GM19463 (cell line): ENCODE results near the gene FBXO36.
A peak's percentile ranks its signal among the peaks of the same experiment; 100 is the strongest.
"Not testable (repeated sequence)": the region's sequence is repeated elsewhere in the genome, so short reads cannot be mapped to it uniquely, and the experiment has no call there.

Experiments
- ATAC-seq: cut with Tn5 transposase; IDR thresholded peaks from one replicate; pipeline ENCODE4 v1.9.1; 2021; ENCODE audit warnings: mild to moderate bottlenecking, moderate library complexity; ENCODE audit not compliant: unreplicated experiment

Gene FBXO36

DNA sequence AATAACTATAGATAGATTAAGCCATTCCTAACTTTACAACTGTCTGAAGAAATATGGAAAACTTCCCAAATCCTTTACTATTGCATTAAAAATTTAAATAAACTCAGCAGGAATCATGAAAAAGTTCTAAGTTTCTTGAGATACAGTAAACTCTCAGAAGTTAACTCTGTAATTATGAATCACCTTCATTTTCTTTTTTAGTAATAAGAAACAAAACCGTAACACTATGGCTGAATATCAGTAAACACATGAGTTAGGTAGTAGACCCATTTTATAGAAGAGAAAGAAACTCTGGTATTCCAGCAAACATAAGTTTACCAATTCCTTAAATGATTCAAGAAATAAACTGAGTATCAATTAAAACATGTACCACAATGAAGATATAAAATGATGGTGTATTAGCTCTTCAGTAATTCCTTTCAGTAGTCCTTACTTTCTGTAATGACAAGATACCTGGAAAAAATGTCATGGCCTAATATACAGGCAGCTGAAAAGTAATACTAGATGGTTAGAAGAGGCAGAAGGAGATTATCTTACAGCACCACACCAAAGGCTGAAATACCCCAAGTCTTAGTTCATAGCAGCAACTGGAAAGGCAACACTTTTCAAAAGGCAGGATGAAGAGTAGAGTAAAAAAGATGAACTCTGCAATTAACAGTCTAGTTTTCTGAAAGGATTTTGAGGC, 12.0 kb upstream of the FBXO36 start:
- ATAC-seq = peak; percentile 11

DNA sequence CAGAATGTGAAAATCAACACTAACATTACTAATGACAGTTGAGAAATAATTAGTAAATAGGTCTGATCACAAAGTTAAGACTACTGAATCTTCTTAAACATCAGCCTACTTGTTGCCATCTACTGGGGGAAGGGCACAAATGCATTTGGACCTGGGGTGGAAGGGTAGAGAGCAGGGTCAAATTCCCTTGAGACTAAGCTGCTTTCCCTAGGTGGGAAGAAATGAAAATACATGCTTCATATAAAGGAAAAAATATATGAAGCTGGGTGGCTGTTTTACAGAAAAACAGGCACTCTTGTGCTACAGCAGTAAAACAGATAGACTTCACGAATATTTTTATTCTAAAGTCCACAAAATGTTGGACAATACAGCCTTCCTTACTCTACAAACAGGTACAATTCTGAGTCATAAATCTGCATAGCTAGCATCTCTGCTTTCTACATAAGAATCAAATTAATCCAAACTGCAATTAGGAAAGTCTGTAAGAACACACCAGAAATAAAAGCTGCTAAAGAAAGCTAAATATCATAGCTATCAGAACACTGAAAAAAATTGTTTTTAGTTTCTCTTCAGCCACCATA, 11.4 kb upstream of the FBXO36 start:
- peak; percentile 85 for ATAC-seq

DNA sequence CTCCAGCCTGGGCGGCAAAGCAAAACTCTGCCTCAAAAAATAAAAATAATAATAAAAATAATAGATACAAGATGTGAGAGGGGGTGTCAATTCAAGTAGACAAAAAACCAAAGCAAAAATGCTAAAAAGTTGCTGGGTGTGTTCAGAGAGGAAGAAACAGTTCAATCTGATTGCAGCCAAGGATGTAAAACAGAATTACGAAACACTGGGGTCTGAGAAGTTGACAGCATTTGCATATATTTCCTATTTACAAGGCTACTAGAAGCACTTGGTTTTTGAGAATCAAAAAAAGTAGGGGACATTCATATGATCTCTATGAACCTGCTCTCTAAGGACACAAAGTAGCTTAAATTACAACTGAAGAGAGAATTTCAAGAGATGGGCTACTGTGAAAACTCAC, 8.1 kb upstream of the FBXO36 start:
- ATAC-seq = no peak

DNA sequence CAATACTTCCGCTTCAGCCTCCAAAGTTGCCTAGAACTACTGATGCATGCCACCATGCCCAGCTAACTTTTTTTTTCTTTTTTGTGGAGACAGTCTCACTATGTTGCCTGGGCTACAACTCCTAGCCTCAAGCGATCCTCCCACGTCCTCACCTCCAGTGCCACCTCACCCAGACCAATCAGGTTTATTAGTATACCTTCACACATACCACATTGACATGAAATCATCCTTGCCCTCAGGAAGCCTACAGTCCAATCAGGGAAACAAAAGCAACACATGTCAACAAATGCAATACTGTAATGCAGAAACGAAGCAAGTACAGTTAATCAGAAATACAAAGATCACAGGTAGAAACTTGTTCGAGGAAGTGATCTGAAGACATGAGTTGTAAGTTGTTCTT, 4.5 kb upstream of the FBXO36 start:
- ATAC-seq = no peak

DNA sequence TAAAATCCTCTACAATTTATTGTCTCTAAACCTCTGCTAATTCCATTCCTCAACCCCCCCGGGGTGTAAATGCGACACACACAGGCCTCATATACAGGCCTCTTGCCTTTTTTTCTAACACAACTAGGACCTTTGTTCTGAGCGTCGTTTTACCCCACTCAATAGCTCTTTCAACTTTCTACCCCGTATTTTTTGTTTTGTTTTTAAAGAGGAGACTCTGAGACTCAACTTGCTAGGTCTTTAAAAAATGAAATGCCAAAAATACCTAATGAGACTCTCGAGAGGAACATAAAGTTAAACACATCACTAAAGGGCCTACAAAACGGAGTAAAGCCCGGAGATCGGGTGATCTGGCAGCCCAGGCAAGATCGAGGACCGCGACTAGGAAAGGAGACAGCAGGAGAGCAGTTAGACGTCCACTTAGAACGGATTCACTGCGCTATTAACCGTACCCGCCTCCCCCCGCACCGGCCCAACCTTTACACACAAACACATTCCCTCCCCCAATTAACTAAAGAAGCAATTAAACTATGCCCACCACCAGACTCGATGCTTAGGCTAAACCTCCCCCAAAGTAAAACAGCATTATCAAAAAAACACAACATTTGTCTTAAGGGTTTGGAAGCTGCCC, 2.2 kb upstream of the FBXO36 start:
- ATAC-seq = no peak

DNA sequence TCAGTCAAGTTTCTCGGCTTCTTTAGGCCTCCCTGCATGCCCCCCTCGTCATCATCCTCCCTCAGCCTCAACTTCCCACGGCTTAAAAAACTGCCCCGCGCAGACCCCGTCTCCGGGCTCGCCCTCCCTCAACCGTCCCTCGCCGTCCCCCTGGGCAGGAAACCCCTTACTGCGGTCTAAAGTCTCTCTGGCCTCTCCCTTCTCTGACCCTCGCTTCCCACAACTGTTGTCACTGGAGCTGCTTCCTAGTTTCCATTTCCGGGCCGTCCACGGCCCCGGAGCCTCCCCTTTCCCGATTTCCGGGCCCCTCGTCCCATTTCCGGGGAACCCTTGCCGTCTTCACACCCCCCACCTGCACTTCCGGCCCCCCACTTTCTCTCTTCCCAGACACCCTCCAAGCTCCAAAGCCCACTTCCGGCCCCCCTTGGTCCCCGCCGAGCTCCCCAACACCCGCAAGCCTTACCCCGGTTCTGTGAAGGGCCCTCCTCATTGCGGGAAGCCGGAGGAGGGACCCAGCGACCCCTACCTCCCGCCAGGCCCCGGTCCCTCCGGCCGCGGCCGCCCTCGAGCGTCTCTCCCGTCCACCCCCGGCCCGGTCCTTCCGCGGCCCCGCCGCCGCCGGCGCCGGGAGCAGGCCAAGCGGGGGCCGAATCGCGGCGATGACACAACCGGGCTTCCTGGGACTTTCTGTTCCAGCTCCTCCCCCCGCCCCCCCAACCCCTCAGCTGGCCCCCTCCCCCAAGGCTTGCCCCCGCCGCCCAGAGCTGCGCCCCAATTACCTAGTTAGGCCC, 1.0 kb upstream of the FBXO36 start:
- ATAC-seq = peak; percentile 27

DNA sequence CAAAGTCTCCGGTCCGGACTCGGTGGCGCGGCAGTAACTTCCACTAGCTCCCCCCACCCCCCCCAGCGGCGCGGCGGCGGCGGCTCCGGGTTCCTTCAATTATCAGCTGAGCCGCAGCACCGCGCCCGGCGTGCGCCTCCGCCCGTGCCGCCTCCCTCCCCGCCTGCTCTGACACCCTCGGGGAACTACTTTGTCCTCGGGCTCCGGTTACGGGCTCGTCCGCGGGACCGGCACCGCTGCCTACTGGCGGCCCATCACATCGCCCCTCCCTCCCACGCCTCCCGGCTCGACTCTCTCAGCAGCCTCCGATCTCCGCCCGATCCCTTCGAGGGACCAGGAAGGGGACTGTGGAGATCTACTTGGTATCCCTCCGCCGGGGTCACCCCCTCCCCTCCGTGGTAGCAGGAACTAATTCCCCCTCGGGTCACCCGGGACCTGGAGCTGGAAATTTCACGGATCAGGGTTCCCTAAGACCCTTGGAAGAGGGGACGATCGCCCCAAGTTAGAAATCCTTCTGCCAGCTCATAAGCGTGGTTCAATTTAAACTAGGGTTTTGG, 333 bp upstream of the FBXO36 start, which contains the start of gene TRIP12:
Gene TRIP12 (minus strand): TSS at position 118 of the 557 bp plus-strand sequence. CDS start 41,930 bp downstream, outside the sequence.
- peak; percentile 69 for ATAC-seq

DNA sequence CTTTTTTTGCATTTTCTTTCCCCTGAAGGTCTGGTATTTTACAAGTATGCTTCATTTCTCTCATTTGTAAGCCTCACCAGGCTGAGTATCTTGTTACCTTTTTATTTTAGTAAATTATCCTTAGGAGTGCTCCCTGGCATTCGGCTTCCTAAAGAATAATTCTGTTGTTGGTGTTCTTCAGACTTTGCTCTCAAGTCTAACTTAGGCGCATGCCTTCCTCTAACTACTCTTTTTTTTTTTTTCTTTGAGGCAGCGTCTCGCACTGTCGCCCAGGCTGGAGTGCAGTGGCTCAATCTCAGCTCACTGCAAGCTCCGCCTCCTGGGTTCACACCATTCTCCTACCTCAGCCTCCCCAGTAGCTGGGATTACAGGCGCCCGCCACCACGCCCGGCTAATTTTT, 2.2 kb downstream of the FBXO36 start:
- ATAC-seq = not testable (repeated sequence)

DNA sequence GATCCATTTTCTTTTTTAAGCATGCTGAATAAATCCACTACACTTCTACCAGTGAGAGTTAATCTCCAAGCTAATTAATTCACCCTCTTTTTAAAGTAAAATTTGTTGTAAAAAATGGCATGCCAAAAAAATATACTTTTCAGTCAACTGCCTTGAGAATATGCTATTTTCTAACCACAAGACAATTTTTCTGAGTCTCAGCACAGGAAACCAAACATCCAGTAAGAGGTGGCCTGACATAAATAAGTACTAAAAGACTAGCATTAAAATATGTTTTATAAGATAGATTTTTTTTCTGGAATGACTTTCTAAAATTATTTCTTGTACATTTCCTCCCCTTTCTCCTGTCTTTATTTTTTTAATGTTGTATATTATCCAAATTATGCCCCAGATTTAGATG, 2.9 kb downstream of the FBXO36 start:
- ATAC-seq = no peak

DNA sequence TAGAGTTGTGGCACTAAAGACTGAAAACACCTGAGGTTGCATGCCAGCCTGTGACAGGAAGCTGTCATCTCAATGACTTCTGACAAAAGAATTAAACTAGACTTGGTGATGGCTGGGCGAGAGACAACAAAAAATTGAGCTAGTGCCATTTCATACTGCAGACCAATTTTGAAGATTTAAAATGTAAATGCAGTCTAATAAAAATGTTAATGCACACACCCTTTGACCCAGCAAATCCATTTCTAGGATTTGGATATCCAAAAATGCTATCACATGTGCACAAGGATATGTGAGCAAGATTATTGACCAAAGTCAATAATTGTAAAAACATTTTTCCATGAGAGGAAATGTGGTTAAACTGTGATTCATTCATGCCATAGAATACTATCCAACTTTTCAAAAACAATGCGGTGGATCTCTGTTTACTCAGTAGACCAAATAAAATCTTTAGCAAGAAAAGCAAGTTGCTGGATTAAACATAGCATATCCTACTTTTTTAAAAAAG, 5.6 kb downstream of the FBXO36 start:
- no peak for ATAC-seq

DNA sequence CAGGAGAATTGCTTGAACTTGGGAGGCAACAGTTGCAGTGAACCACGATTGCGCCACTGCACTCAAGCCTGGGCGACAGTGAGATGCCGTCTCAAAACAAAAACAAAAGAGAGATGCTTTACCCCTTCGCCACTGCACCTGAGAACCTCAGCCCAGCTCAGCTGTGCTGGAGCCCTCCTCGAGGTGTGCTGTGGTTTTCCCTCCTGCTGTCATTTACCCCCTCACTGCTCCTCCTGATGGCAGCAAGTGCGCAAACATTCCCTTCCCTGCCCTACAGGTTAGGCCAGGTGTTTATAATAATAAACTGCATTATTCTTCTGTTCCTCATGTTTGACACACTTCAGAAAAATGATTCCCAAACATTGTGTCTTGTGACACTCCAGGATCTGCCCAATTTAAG, 8.4 kb downstream of the FBXO36 start:
- ATAC-seq = no peak

DNA sequence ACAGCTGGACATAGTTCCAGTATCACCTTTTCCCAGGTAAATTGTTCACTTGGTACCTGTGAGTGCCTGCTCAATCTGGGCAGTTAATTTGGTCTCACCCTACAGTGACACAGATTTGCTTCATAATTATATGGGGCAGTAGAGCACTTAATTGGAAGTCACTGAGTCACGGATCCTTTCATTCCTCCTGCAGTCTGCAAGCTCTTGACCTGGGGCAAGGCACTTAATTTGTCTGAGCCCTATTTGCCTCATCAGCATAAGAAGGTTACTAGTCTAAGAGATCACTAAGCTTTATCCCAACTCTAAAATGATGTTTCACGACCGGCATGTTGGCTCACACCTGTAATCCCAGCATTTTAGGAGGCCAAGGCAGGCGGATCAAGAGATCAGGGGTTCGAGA, 8.9 kb downstream of the FBXO36 start:
- no peak for ATAC-seq

DNA sequence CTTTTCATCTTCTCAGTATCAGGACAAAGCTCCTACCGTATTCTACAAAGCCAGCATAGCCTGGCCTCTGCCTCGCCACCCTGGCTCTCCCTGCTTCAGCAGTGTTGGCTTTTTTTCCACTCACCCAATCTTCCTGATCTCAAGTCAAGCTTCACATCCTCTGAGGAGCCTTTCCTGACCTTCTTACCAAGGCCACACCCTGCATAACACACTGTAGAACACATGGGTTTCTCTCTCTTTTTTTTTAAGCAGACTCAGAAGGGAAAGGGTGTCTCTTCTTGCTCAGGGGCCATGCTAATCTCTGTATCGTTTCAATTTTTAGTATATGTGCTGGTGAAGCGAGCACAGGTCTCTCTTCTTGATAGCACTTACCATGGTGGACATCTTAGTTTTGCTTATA, 15.2 kb downstream of the FBXO36 start:
- no peak for ATAC-seq

DNA sequence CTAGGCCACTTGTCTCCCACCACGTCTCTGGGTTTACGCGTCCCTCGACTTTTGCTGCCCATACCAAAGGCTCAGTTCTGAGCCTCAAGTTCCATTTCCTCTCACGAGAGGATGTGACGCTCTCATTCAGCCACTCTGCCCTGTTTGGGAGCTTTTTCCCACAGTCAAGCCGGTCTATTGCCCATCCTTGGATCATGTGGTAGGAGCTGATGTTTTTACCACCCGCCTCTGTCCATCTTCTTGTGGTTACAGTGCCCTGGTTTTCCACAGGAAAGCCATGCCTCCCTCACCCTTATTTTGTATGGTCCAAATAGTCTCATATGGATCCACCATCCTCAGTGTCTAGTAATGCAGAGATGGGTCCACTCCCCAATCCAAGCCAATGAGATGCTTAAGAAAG, 20.4 kb downstream of the FBXO36 start:
- no peak for ATAC-seq

DNA sequence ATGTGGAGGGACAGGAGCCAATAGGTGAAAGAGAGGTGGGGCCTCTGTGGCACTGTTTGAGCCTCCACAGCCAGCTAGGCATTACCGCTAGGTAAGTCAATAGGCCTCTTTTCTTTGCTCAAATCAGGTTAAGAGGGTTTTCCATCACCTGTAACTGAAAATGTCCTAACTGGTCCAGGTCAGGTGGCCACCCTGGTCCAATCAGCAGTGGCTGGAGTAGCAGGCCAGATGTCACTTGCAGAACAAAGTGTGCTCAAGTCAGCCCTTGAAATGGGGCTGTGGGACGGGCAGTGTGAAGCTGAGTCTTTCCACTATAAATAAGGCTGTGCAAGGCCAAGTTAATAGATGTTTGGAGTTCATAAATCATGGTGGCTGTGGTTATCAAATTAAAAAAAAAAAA, 20.9 kb downstream of the FBXO36 start:
- ATAC-seq = no peak

DNA sequence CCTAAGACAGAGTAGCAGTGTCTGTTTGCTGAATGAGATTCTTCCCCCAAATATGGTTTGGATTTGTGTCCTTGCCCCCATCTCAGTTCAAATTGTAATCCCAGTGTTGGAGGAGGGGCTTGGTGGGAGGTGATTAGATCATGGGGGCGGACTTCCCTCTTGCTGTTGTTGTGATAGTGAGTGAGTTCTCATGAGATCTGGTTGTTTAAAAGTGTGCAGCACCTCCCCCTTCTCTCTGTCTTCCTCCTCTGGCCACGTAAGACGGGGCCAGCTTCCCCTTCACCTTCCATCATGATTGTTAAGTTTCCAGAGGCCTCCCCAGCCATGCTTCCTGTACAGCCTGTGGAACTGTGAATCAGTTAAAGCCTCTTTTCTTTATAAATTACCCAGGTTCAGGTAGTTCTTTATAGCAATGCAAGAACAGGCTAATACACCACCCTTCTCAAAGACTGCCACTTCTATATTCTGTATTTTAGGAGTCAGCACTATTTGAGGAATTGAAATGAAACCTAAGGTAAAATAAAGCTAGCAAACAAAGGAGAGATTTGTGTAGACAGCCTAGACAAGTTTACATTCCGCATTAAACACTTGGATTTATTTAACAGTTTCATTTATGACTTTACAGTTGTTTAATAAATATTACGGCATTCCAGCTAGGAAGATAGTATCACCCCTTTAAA, 21.6 kb downstream of the FBXO36 start:
- ATAC-seq = no peak

DNA sequence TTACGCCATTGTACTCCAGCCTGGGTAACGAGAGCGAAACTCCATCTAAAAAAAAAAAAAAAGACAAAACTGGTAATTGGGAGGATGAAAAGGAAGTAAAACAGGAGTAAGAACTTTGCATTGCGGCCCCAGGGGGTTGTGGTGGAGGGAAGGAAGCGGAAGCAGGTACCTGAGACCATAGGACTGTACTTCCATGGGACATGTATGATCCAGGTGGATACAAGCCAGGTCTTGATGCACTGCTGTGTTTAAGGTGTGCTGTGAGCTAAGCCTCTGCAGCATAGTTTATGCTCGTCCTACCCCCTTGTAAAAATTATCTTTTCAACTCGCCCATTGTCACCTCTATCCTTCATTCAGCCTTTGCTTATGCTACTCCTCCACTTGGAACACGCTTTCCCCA, 23.7 kb downstream of the FBXO36 start:
- no peak for ATAC-seq

DNA sequence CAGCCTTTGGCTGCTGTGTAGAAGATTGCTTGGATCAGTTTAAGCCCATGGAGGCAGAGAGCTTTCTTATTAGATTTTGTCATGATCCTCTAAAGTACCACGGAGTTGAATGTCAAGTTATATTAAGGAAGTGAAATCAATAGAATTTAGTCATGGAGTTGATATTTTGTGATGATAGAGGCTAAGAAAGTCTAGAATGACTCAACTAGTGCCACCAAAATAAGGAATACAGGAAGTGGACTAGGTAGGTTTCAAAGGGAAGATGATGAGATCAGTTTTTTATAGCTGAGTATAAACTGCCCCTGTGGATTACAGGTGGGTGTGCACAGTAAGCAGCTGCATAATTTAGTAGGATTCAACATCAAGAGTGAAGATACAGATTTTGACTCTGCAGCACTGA, 25.2 kb downstream of the FBXO36 start:
- no peak for ATAC-seq

DNA sequence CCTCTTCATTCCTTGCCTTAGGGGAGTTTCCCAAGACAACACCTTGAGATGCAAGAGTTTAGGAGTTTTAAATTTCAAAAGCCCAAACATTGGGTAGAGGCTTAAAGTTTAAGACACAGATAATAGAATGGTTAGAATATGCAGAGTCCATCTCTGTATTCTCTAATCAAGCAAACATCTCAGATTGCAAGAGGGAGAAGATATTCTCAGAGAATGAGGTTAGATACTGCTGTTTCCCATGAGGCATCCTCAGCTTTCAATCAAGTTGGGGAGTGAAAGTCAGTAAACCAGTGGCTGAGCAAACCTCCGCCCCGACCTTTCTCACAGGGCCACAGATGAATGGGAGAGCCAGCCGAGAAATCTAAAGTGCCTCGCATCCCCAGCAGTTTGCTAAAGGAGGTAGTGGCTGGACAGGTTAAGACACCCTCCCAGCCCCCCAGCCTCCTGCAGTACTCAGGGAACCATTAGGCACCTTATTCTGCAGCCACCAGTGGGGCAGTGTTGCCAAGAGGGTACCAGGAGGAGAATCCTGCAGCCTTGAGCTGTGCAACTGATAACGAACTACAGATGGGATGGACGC, 30.0 kb downstream of the FBXO36 start:
- ATAC-seq = no peak

DNA sequence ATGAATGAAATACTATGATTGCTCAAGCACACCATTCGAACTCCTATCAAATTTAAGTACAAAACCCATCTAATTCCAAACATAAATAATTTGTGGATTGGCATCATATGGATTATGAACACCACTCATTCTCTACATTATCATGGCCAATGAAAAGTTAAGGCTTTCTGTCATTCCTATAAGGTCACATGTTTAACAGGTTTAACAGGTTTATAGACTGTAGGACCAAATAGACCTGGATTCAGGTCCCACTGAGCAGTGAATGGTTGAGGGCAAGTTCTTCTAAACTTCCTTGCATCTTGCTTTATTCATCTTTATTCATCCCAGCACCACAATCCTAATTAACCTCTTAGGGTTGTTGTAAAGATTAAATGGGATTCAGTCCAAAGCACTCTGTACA, 33.4 kb downstream of the FBXO36 start:
- no peak for ATAC-seq
